Measurements from ENCODE around the gene C9orf72.

DNA sequence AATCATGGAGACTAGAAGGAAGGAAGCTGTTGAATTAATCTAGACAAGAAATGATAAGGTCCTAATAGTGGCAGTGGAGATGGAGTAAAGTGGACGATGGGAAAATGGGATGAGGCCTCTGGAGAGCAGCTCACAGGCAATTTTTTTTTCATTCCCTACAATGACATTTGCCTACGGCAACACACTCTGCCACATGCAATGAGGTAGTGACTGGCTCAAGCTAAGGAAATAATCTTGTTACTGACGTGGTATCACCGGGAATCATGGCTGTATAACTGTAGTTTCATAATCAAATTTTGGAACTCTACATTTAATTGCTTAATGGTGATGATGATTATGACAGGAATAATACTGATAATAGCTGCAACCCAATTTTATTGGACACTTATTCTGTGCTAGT lies 31.5 kb downstream of the C9orf72 start:
- no peak for TF ChIP-seq POLR2A (IDR thresholded peaks at IDR 0.05)
- TF ChIP-seq, protein P1, sequence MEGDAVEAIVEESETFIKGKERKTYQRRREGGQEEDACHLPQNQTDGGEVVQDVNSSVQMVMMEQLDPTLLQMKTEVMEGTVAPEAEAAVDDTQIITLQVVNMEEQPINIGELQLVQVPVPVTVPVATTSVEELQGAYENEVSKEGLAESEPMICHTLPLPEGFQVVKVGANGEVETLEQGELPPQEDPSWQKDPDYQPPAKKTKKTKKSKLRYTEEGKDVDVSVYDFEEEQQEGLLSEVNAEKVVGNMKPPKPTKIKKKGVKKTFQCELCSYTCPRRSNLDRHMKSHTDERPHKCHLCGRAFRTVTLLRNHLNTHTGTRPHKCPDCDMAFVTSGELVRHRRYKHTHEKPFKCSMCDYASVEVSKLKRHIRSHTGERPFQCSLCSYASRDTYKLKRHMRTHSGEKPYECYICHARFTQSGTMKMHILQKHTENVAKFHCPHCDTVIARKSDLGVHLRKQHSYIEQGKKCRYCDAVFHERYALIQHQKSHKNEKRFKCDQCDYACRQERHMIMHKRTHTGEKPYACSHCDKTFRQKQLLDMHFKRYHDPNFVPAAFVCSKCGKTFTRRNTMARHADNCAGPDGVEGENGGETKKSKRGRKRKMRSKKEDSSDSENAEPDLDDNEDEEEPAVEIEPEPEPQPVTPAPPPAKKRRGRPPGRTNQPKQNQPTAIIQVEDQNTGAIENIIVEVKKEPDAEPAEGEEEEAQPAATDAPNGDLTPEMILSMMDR (IDR thresholded peaks at IDR 0.05) = no peak
